ENCODE measurements around the gene MTMR2.

Gene MTMR2

GRCh38 chr11:95926726-95927125 lies 2.8 kb upstream of the MTMR2 start:
- TF ChIP-seq CTCF (IDR thresholded peaks at IDR 0.05; ENCODE audit: control insufficient read depth, extremely low read depth, insufficient read depth): no peak
- DNase-seq (ENCODE audit: low read depth): no peak

GRCh38 chr11:95925011-95925410 lies 1.1 kb upstream of the MTMR2 start:
- no peak for TF ChIP-seq CTCF (IDR thresholded peaks at IDR 0.05; ENCODE audit: control insufficient read depth, extremely low read depth, insufficient read depth)
- peak overlapping the region; percentile 93 for H3K4me3 ChIP-seq (ENCODE audit: low read depth, low read length)
- no peak for DNase-seq (ENCODE audit: low read depth)

More at GRCh38 chr11:95926726-95927125, 2.8 kb upstream of the MTMR2 start:
- H3K4me3 ChIP-seq (ENCODE audit: low read depth, low read length): no peak overlapping the region

GRCh38 chr11:95924414-95924760 lies 480 bp upstream of the MTMR2 start:
- H3K4me3 ChIP-seq (ENCODE audit: low read depth, low read length): peak overlapping the region; percentile 93
- DNase-seq (ENCODE audit: low read depth): no peak
- no peak for TF ChIP-seq CTCF (IDR thresholded peaks at IDR 0.05; ENCODE audit: control insufficient read depth, extremely low read depth, insufficient read depth)

GRCh38 chr11:95923439-95923727 lies 524 bp downstream of the MTMR2 start:
- DNase-seq (ENCODE audit: low read depth): no peak
- TF ChIP-seq CTCF (IDR thresholded peaks at IDR 0.05; ENCODE audit: control insufficient read depth, extremely low read depth, insufficient read depth): no peak
- H3K4me3 ChIP-seq (ENCODE audit: low read depth, low read length): peak overlapping the region; percentile 93

- TF ChIP-seq CTCF (IDR thresholded peaks at IDR 0.05; ENCODE audit: control insufficient read depth, extremely low read depth, insufficient read depth): no peak
- peak overlapping the region; percentile 93 for H3K4me3 ChIP-seq (ENCODE audit: low read depth, low read length)
- no peak for DNase-seq (ENCODE audit: low read depth)
These were observed 1.1 kb downstream of the MTMR2 start for GRCh38 chr11:95922536-95923438.

GRCh38 chr11:95922099-95922498 lies 1.8 kb downstream of the MTMR2 start:
- no peak overlapping the region for H3K4me3 ChIP-seq (ENCODE audit: low read depth, low read length)
- no peak for TF ChIP-seq CTCF (IDR thresholded peaks at IDR 0.05; ENCODE audit: control insufficient read depth, extremely low read depth, insufficient read depth)
- no peak for DNase-seq (ENCODE audit: low read depth)
